Measurements from ENCODE around the gene SNTG2. TPM values are rescaled to one million over a fixed set of nuclear protein-coding genes. Genes with fewer than 3 reads are reported as not detected.

Gene SNTG2
- total and polyA plus RNA-seq, 2 experiments from 2014 or later = 0.66 to 1.0 TPM

GRCh38 chr2:1115843-1116539 is 165.3 kb downstream of the SNTG2 start:
- no peak for TF ChIP-seq CTCF (IDR thresholded peaks at IDR 0.05; ENCODE audit: low read depth, low read length)
- H3K36me3 ChIP-seq = no peaks in the 10 kb centered on the region
- no peaks in the 10 kb centered on the region for H3K4me1 ChIP-seq (ENCODE audit: low read depth)
- H3K27ac ChIP-seq = no peak overlapping the region
- no peak overlapping the region for H3K4me3 ChIP-seq
- no peaks in the 10 kb centered on the region for H3K9me3 ChIP-seq (ENCODE audit: low read depth)
- no peak for DNase-seq (ENCODE audit: low read depth in 1 of 2, low spot score in 1 of 2)
- no peaks in the 10 kb centered on the region for H3K27me3 ChIP-seq

- Histone ChIP-seq H3K4me1 (ENCODE audit: low read depth) (no peaks in the 10 kb centered on the region), H3K27me3 (no peaks in the 10 kb centered on the region), H3K4me3 (no peak overlapping the region), H3K36me3 (no peaks in the 10 kb centered on the region), H3K9me3 (ENCODE audit: low read depth) (no peaks in the 10 kb centered on the region), H3K27ac (no peak overlapping the region)
- DNase-seq (ENCODE audit: low read depth in 1 of 2, low spot score in 1 of 2) = no peak
- no peak for TF ChIP-seq CTCF (IDR thresholded peaks at IDR 0.05; ENCODE audit: low read depth, low read length)
These were observed 166.9 kb downstream of the SNTG2 start for GRCh38 chr2:1117569-1117968.

- Histone ChIP-seq H3K4me1 (ENCODE audit: low read depth) (no peaks in the 10 kb centered on the region), H3K27ac (no peak overlapping the region), H3K36me3 (no peaks in the 10 kb centered on the region), H3K4me3 (no peak overlapping the region), H3K27me3 (no peaks in the 10 kb centered on the region), H3K9me3 (ENCODE audit: low read depth) (no peaks in the 10 kb centered on the region)
- DNase-seq (ENCODE audit: low read depth in 1 of 2, low spot score in 1 of 2) = no peak
- TF ChIP-seq CTCF (IDR thresholded peaks at IDR 0.05; ENCODE audit: low read depth, low read length) = no peak
These were observed 174.6 kb downstream of the SNTG2 start for GRCh38 chr2:1125217-1125616.

GRCh38 chr2:1125633-1126370 is 175.2 kb downstream of the SNTG2 start:
- TF ChIP-seq CTCF (IDR thresholded peaks at IDR 0.05; ENCODE audit: low read depth, low read length) = no peak
- H3K27ac ChIP-seq = no peak overlapping the region

GRCh38 chr2:1129982-1130381 is 179.3 kb downstream of the SNTG2 start:
- DNase-seq (ENCODE audit: low read depth in 1 of 2, low spot score in 1 of 2) = no peak
- H3K36me3 ChIP-seq = no peaks in the 10 kb centered on the region
- no peaks in the 10 kb centered on the region for H3K4me1 ChIP-seq (ENCODE audit: low read depth)
- TF ChIP-seq CTCF (IDR thresholded peaks at IDR 0.05; ENCODE audit: low read depth, low read length) = no peak
- no peak overlapping the region for H3K27ac ChIP-seq
- H3K4me3 ChIP-seq = no peak overlapping the region
- no peaks in the 10 kb centered on the region for H3K27me3 ChIP-seq
- no peaks in the 10 kb centered on the region for H3K9me3 ChIP-seq (ENCODE audit: low read depth)

More at GRCh38 chr2:1125633-1126370, 175.2 kb downstream of the SNTG2 start:
- H3K4me3 ChIP-seq = no peak overlapping the region
- no peaks in the 10 kb centered on the region for H3K9me3 ChIP-seq (ENCODE audit: low read depth)
- no peak for DNase-seq (ENCODE audit: low read depth in 1 of 2, low spot score in 1 of 2)
- H3K36me3 ChIP-seq = no peaks in the 10 kb centered on the region
- no peaks in the 10 kb centered on the region for H3K4me1 ChIP-seq (ENCODE audit: low read depth)
- H3K27me3 ChIP-seq = no peaks in the 10 kb centered on the region

Data from cardiac muscle cell (in vitro differentiated cells and primary cell).